Head of caudate nucleus (tissue), 42 donors: ENCODE data around the gene CEP95.
"Not testable (repeated sequence)": the region's sequence is repeated elsewhere in the genome, so short reads cannot be mapped to it uniquely, and the experiment has no call there.

Source experiments
- DNase-seq, 42 donors: peaks; one replicate each; pipeline versions ENCODE4 v3.0.0 to v3.0.0-alpha.2; 2020 to 2021; ENCODE audit warnings: mixed read lengths in 7 of 42
- intact Hi-C: fragments of 100-400 bp; cut with DNase I; formaldehyde crosslinking; loops from one replicate; pipeline ENCODE4 v1.15.0; 2022

The CEP95 gene

GRCh38 chr17:64506576-64507412, at the start of gene CEP95:
CEP95 (plus strand) TSS chr17:64506977; CDS start chr17:64507098, 121 bp downstream.
- intact Hi-C loops: no loop called here

GRCh38 chr17:64457156-64457555, 49.6 kb upstream of the CEP95 start:
- DNase-seq: no peak
- intact Hi-C loops: no loop called here

More at GRCh38 chr17:64506576-64507412, at the start of gene CEP95:
- DNase-seq: peak; percentile 89 to 97 (median 93)

GRCh38 chr17:64458756-64459155, 48.0 kb upstream of the CEP95 start:
- intact Hi-C loops: no loop called here
- DNase-seq: no peak

GRCh38 chr17:64459284-64459747, 47.5 kb upstream of the CEP95 start:
- intact Hi-C loops: no loop called here
- no peak for DNase-seq

GRCh38 chr17:64459818-64460217, 47.0 kb upstream of the CEP95 start:
- intact Hi-C loops, DNase-seq: not testable (repeated sequence)

GRCh38 chr17:64460955-64461354, 45.8 kb upstream of the CEP95 start:
- intact Hi-C loops: no loop called here
- no peak for DNase-seq

- no peak for DNase-seq
- intact Hi-C loops: no loop called here
Observed at GRCh38 chr17:64461788-64462187, 45.0 kb upstream of the CEP95 start.

- intact Hi-C loops: no loop called here
- DNase-seq: no peak
Observed at GRCh38 chr17:64466019-64466735, 40.6 kb upstream of the CEP95 start.

- intact Hi-C loops, DNase-seq: not testable (repeated sequence)
Observed at GRCh38 chr17:64466834-64467233, 39.9 kb upstream of the CEP95 start.

- intact Hi-C loops: no loop called here
- DNase-seq: no peak
Observed at GRCh38 chr17:64470625-64471024, 36.2 kb upstream of the CEP95 start.

- intact Hi-C loops: no loop called here
- DNase-seq: no peak
Observed at GRCh38 chr17:64471440-64471839, 35.3 kb upstream of the CEP95 start.

GRCh38 chr17:64472564-64472963, 34.2 kb upstream of the CEP95 start:
- intact Hi-C loops: no loop called here
- no peak for DNase-seq

GRCh38 chr17:64477849-64478248, 28.9 kb upstream of the CEP95 start:
- no peak for DNase-seq
- intact Hi-C loops: no loop called here

GRCh38 chr17:64480951-64481350, 25.8 kb upstream of the CEP95 start:
- intact Hi-C loops: no loop called here
- no peak for DNase-seq

- intact Hi-C loops: no loop called here
- DNase-seq: no peak
Observed at GRCh38 chr17:64484380-64484779, 22.4 kb upstream of the CEP95 start.

GRCh38 chr17:64488301-64488700, 18.5 kb upstream of the CEP95 start:
- no peak for DNase-seq
- intact Hi-C loops: no loop called here

- DNase-seq: peak in 5 of 42 donors; percentile 9 to 36 (median 16)
- intact Hi-C loops: no loop called here
Observed at GRCh38 chr17:64491034-64491860, 15.5 kb upstream of the CEP95 start.

- intact Hi-C loops: no loop called here
- DNase-seq: no peak
Observed at GRCh38 chr17:64491994-64492393, 14.8 kb upstream of the CEP95 start.

- intact Hi-C loops: no loop called here
- no peak for DNase-seq
Observed at GRCh38 chr17:64492481-64493109, 14.2 kb upstream of the CEP95 start.
